IMR-90 (cell line): ENCODE data around the gene METTL14. TPM values are rescaled to one million over a fixed set of nuclear protein-coding genes. Genes with fewer than 3 reads are reported as not detected.

Experiments used
- ATAC-seq: fragments of 200-7000 bp; cut with Tn5 transposase; 2 replicates; pipeline ENCODE4 v1.9.1; 2020; ENCODE audit warnings: low read depth, mild to moderate bottlenecking, moderate library complexity
- BruUV-seq: library from RNA; stranded (reverse); fragments of 400-500 nt; replicated peaks from 2 replicates; lab custom pipeline; 2021; lab: Mats Ljungman, UMichigan
- CTCF ChIA-PET: fragments of 300-600 bp; formaldehyde crosslinking; extraction: SDS; loops from one replicate; lab custom pipeline; 2021; ENCODE audit warnings: antibody characterized with exemption; lab: Yijun Ruan, JAX
- POLR2A ChIA-PET: fragments of 300-600 bp; sonication (Branson Sonifier 250); formaldehyde crosslinking; loops from one replicate; lab custom pipeline; 2022; ENCODE audit warnings: antibody characterized with exemption; ENCODE audit not compliant: unreplicated experiment; lab: Charles Lee
- DNase-seq: peaks from one replicate; pipeline ENCODE4 v3.0.0; 2013
- H2AFZ ChIP-seq: replicated peaks from 2 replicates; pipeline ENCODE3; 2013; ENCODE audit warnings: low read length, mild to moderate bottlenecking; ENCODE audit not compliant: poor library complexity
- H2AK5ac ChIP-seq: 2 replicates; pipeline ENCODE4 v1.6.1; 2013; ENCODE audit warnings: low read depth, low read length, inconsistent platforms
- H2AK9ac ChIP-seq: replicated peaks from 2 replicates; pipeline ENCODE3; 2013; ENCODE audit warnings: mild to moderate bottlenecking, low read depth, low read length, moderate library complexity; ENCODE audit not compliant: poor library complexity
- H2BK120ac ChIP-seq: 2 replicates; pipeline ENCODE4 v1.6.1; 2013; ENCODE audit warnings: low read depth, low read length, inconsistent platforms
- H2BK15ac ChIP-seq: 3 replicates; pipeline ENCODE4 v1.6.1; 2013; ENCODE audit warnings: low read depth, low read length, inconsistent platforms
- H2BK20ac ChIP-seq: 2 replicates; pipeline ENCODE4 v1.6.1; 2013; ENCODE audit warnings: low read depth, mild to moderate bottlenecking, inconsistent platforms, low read length, moderate library complexity
- H2BK5ac ChIP-seq: 2 replicates; pipeline ENCODE4 v1.6.1; 2013; ENCODE audit warnings: mild to moderate bottlenecking, low read depth, low read length, inconsistent platforms; ENCODE audit not compliant: poor library complexity, severe bottlenecking
- H3K14ac ChIP-seq: replicated peaks from 2 replicates; pipeline ENCODE4 v1.6.1; 2013; ENCODE audit warnings: low read depth, low read length, inconsistent platforms
- H3K18ac ChIP-seq: 2 replicates; pipeline ENCODE4 v1.6.1; 2013; ENCODE audit warnings: low read depth, low read length, control low read depth
- H3K23ac ChIP-seq: 2 replicates; pipeline ENCODE4 v1.6.1; 2013; ENCODE audit warnings: low read depth, low read length, inconsistent platforms
- H3K27ac ChIP-seq: 2 replicates; pipeline ENCODE4 v1.5.1; 2013; ENCODE audit warnings: mild to moderate bottlenecking, control low read depth, low read length; ENCODE audit not compliant: insufficient read depth
- H3K27me3 ChIP-seq: 2 replicates; pipeline ENCODE4 v1.6.1; 2013; ENCODE audit warnings: low read length; ENCODE audit not compliant: control insufficient read depth, insufficient read depth
- H3K36me3 ChIP-seq: 2 replicates; pipeline ENCODE4 v1.6.1; 2013; ENCODE audit warnings: low read length, mixed read lengths; ENCODE audit not compliant: control insufficient read depth, insufficient read depth
- H3K4ac ChIP-seq: 2 replicates; pipeline ENCODE4 v1.6.1; 2013; ENCODE audit warnings: low read depth, low read length, inconsistent platforms
- H3K4me1 ChIP-seq: 2 replicates; pipeline ENCODE4 v1.6.1; 2013; ENCODE audit warnings: low read length, mixed read lengths; ENCODE audit not compliant: control insufficient read depth, insufficient read depth
- H3K4me2 ChIP-seq: 2 replicates; pipeline ENCODE4 v1.6.1; 2013; ENCODE audit warnings: low read depth, mild to moderate bottlenecking, control low read depth, low read length, moderate library complexity
- H3K4me3 ChIP-seq: 2 replicates; pipeline ENCODE4 v1.5.1; 2013; ENCODE audit warnings: low read depth, mild to moderate bottlenecking, control low read depth, low read length, moderate library complexity; ENCODE audit not compliant: insufficient read depth
- H3K56ac ChIP-seq: 2 replicates; pipeline ENCODE4 v1.6.1; 2013; ENCODE audit warnings: low read length, inconsistent platforms; ENCODE audit not compliant: insufficient read depth; ENCODE audit errors: extremely low read depth
- H3K79me1 ChIP-seq, 2 experiments: 2 replicates each; pipeline ENCODE4 v1.6.1; 2013; ENCODE audit warnings: low read length in 2 of 2, inconsistent platforms in 1 of 2, low read depth in 1 of 2
- H3K9ac ChIP-seq: 2 replicates; pipeline ENCODE4 v1.6.1; 2013; ENCODE audit warnings: low read depth, low read length, control low read depth
- H3K9me1 ChIP-seq: 2 replicates; pipeline ENCODE4 v1.6.1; 2013; ENCODE audit warnings: low read length, inconsistent platforms; ENCODE audit not compliant: insufficient read depth
- H3K9me3 ChIP-seq: 2 replicates; pipeline ENCODE4 v1.6.1; 2013; ENCODE audit warnings: low read length; ENCODE audit not compliant: control insufficient read depth, insufficient read depth
- H4K20me1 ChIP-seq: 2 replicates; pipeline ENCODE4 v1.6.1; 2013; ENCODE audit warnings: low read length, inconsistent platforms; ENCODE audit not compliant: insufficient read depth
- H4K5ac ChIP-seq: 2 replicates; pipeline ENCODE4 v1.6.1; 2013; ENCODE audit warnings: mild to moderate bottlenecking, low read depth, low read length, control low read depth
- H4K8ac ChIP-seq, 2 experiments: 2 replicates each; pipeline ENCODE4 v1.6.1; 2013; ENCODE audit warnings: low read depth in 2 of 2, low read length in 2 of 2, control low read depth in 1 of 2, inconsistent platforms in 1 of 2
- H4K91ac ChIP-seq: 2 replicates; pipeline ENCODE4 v1.6.1; 2013; ENCODE audit warnings: low read depth, low read length, inconsistent platforms; ENCODE audit not compliant: insufficient read depth
- BHLHE40 ChIP-seq: fragments of 150-350 bp; IDR thresholded peaks from 2 replicates; pipeline ENCODE4 v1.6.1; 2016; ENCODE audit warnings: mild to moderate bottlenecking, low read depth, low read length
- CEBPB ChIP-seq: IDR thresholded peaks from 2 replicates; pipeline ENCODE4 v1.6.1; 2012; ENCODE audit warnings: low read depth, low read length, improper control_type of control experiment
- CHD1 ChIP-seq: IDR thresholded peaks from 2 replicates; pipeline ENCODE4 v1.6.1; 2012; ENCODE audit warnings: low read depth, low read length, improper control_type of control experiment
- CTCF ChIP-seq: conservative IDR thresholded peaks from 2 replicates; pipeline ENCODE4 v1.5.1; 2012; ENCODE audit warnings: mild to moderate bottlenecking, low read depth, low read length, improper control_type of control experiment
- FOS ChIP-seq: fragments of 150-350 bp; IDR thresholded peaks from 2 replicates; pipeline ENCODE4 v1.6.1; 2016; ENCODE audit warnings: low read depth, low read length
- MAFK ChIP-seq: IDR thresholded peaks from 2 replicates; pipeline ENCODE4 v1.6.1; 2012; ENCODE audit warnings: low read depth, low read length, improper control_type of control experiment
- MAZ ChIP-seq: IDR thresholded peaks from 2 replicates; pipeline ENCODE4 v1.6.1; 2012; ENCODE audit warnings: low read depth, mild to moderate bottlenecking, low read length, improper control_type of control experiment, moderate library complexity, borderline replicate concordance
- MXI1 ChIP-seq: IDR thresholded peaks from 2 replicates; pipeline ENCODE4 v1.6.1; 2012; ENCODE audit warnings: low read depth, mild to moderate bottlenecking, low read length, moderate library complexity, borderline replicate concordance
- NFE2L2 ChIP-seq: fragments of 150-350 bp; IDR thresholded peaks from 2 replicates; pipeline ENCODE4 v1.6.1; 2016; ENCODE audit warnings: low read depth, mild to moderate bottlenecking, low read length
- POLR2A ChIP-seq: IDR thresholded peaks from 2 replicates; pipeline ENCODE4 v1.6.1; 2012; ENCODE audit warnings: mild to moderate bottlenecking, low read depth, low read length
- RAD21 ChIP-seq: IDR thresholded peaks from 2 replicates; pipeline ENCODE4 v1.6.1; 2012; ENCODE audit warnings: low read length, improper control_type of control experiment
- RCOR1 ChIP-seq: IDR thresholded peaks from 2 replicates; pipeline ENCODE4 v1.6.1; 2012; ENCODE audit warnings: mild to moderate bottlenecking, low read length, improper control_type of control experiment; ENCODE audit not compliant: insufficient replicate concordance
- RFX5 ChIP-seq: IDR thresholded peaks from 2 replicates; pipeline ENCODE4 v1.8.0; 2012; ENCODE audit warnings: low read depth, mild to moderate bottlenecking, low read length, moderate library complexity
- SMC3 ChIP-seq: fragments of 150-350 bp; IDR thresholded peaks from 2 replicates; pipeline ENCODE4 v1.6.1; 2016; ENCODE audit warnings: low read depth, mild to moderate bottlenecking, antibody characterized with exemption, low read length, moderate library complexity
- WGBS, 2 experiments: methylation state at CpG; one replicate each; pipeline versions ENCODE4 v1.1.5 to v1.1.7; 2013; ENCODE audit warnings: missing lambda C conversion rate in 2 of 2; ENCODE audit not compliant: insufficient read length in 1 of 2; ENCODE audit errors: extremely low coverage in 2 of 2; 5-methylcytosine and 5-hydroxymethylcytosine counted together
- dilution Hi-C: fragments of 300-500 bp; cut with HindIII; formaldehyde crosslinking; loops from one replicate; pipeline ENCODE4 v1.14.3; 2018; ENCODE audit warnings: low sequenced_read_pairs; ENCODE audit not compliant: unreplicated experiment
- in situ Hi-C: fragments of 300-500 bp; cut with MboI; formaldehyde crosslinking; loops from 3 replicates; pipeline ENCODE4 v1.14.3; 2019; ENCODE audit warnings: low sequenced_read_pairs, inconsistent platforms, mixed read lengths
- intact Hi-C: fragments of 100-400 bp; cut with micrococcal nuclease; formaldehyde crosslinking; loops from 2 replicates; pipeline ENCODE4 v1.10.0; 2022
- polyA plus RNA-seq, 3 experiments: library from polyadenylated mRNA; depleted of rRNA; stranded (reverse); fragments of >200 nt; gene quantifications; 2 replicates each; pipeline ENCODE4 v1.2.3, GENCODE V29; 2012; ENCODE audit warnings: low replicate concordance in 1 of 3
- total RNA-seq: library from RNA; depleted of rRNA; stranded (reverse); fragments of >200 nt; gene quantifications from 2 replicates; pipeline ENCODE4 v1.2.3, GENCODE V29; 2012
- TF ChIP-seq, protein P1 (sequence below): fragments of 150-350 bp; IDR thresholded peaks from 2 replicates; pipeline ENCODE4 v1.6.1; 2016; ENCODE audit warnings: low read depth, mild to moderate bottlenecking, low read length, moderate library complexity, borderline replicate concordance
- TF ChIP-seq, protein P2 (sequence below): fragments of 150-350 bp; IDR thresholded peaks from 2 replicates; pipeline ENCODE4 v1.6.1; 2017; ENCODE audit warnings: mild to moderate bottlenecking, antibody characterized with exemption, low read length, low read depth

METTL14 gene
- total and polyA plus RNA-seq, 2 of the 4 experiments (the other 2 are of a cell fraction) = 5.0 to 9.3 TPM

GRCh38 chr4:118680808-118681207 is 4.4 kb upstream of the METTL14 start:
- no peak overlapping the region for H3K4me2 ChIP-seq
- no peak overlapping the region for H2BK5ac ChIP-seq
- in situ Hi-C loops = no loop called here
- no peak for ATAC-seq
- TF ChIP-seq, protein P1, sequence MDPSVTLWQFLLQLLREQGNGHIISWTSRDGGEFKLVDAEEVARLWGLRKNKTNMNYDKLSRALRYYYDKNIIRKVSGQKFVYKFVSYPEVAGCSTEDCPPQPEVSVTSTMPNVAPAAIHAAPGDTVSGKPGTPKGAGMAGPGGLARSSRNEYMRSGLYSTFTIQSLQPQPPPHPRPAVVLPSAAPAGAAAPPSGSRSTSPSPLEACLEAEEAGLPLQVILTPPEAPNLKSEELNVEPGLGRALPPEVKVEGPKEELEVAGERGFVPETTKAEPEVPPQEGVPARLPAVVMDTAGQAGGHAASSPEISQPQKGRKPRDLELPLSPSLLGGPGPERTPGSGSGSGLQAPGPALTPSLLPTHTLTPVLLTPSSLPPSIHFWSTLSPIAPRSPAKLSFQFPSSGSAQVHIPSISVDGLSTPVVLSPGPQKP = no peak
- TF ChIP-seq MXI1 (no peak), SMC3 (no peak), RCOR1 (no peak), BHLHE40 (no peak), RFX5 (no peak), CEBPB (no peak), MAZ (no peak), CHD1 (no peak), FOS (no peak), RAD21 (no peak), CTCF (no peak), NFE2L2 (no peak), MAFK (no peak), POLR2A (no peak)
- TF ChIP-seq, protein P2, sequence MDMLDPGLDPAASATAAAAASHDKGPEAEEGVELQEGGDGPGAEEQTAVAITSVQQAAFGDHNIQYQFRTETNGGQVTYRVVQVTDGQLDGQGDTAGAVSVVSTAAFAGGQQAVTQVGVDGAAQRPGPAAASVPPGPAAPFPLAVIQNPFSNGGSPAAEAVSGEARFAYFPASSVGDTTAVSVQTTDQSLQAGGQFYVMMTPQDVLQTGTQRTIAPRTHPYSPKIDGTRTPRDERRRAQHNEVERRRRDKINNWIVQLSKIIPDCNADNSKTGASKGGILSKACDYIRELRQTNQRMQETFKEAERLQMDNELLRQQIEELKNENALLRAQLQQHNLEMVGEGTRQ = no peak
- POLR2A ChIA-PET = no interaction called here
- no peak overlapping the region for H2AK5ac ChIP-seq
- no peak overlapping the region for H2AFZ ChIP-seq
- H3K36me3 ChIP-seq = no peaks in the 10 kb centered on the region
- H4K20me1 ChIP-seq = peaks cover 5% of the 10 kb centered on the region; the same call in 1 of the 2 replicates
- no TSS peak for BruUV-seq
- CTCF ChIA-PET = no interaction called here
- no peak overlapping the region for H4K91ac ChIP-seq
- H2AK9ac ChIP-seq = no peak overlapping the region
- H3K18ac ChIP-seq = no peak overlapping the region
- no peak overlapping the region for H3K23ac ChIP-seq
- no peak overlapping the region for H3K27ac ChIP-seq
- no peak overlapping the region for H2BK120ac ChIP-seq
- H2BK20ac ChIP-seq = no peak overlapping the region
- H3K79me1 ChIP-seq = peaks cover 0 to 6% of the 10 kb centered on the region in 2 experiments; a peak in 1 of 4 replicates
- no peak overlapping the region for H3K4me3 ChIP-seq
- no peaks in the 10 kb centered on the region for H3K9me3 ChIP-seq
- no peaks in the 10 kb centered on the region for H3K4me1 ChIP-seq
- H3K4ac ChIP-seq = no peak overlapping the region
- no peak overlapping the region for H2BK15ac ChIP-seq
- no peak overlapping the region for H4K8ac ChIP-seq
- dilution Hi-C loops = no loop called here
- H3K56ac ChIP-seq = no peak overlapping the region
- H3K14ac ChIP-seq = no peak overlapping the region
- no peak for DNase-seq
- H3K27me3 ChIP-seq = no peaks in the 10 kb centered on the region
- no CpG with 5 or more reads among the region's 1 CpG for WGBS, 2 experiments
- H4K5ac ChIP-seq = no peak overlapping the region
- H3K9ac ChIP-seq = no peak overlapping the region
- intact Hi-C loops = loop anchor here (10.0 kb wide), 1 partner anchor 256 kb away; no protein-coding TSS in a partner anchor
- no peaks in the 10 kb centered on the region for H3K9me1 ChIP-seq
